Tongue (tissue), 2 donors: ENCODE results near the gene PITRM1. TPM values are rescaled to one million over a fixed set of nuclear protein-coding genes. Genes with fewer than 3 reads are reported as not detected.
"Not testable (repeated sequence)": the region's sequence is repeated elsewhere in the genome, so short reads cannot be mapped to it uniquely, and the experiment has no call there.

ENCODE experiments used
- DNase-seq: peaks from one replicate; pipeline ENCODE4 v3.0.0-alpha.2; 2015
- total RNA-seq: library from RNA; depleted of rRNA; stranded (reverse); fragments of >200 nt; gene quantifications from one replicate; pipeline ENCODE4 v1.2.3, GENCODE V29; 2014

The PITRM1 gene
- total RNA-seq, 1 donor from 2014 or later = 78.2 TPM

DNA sequence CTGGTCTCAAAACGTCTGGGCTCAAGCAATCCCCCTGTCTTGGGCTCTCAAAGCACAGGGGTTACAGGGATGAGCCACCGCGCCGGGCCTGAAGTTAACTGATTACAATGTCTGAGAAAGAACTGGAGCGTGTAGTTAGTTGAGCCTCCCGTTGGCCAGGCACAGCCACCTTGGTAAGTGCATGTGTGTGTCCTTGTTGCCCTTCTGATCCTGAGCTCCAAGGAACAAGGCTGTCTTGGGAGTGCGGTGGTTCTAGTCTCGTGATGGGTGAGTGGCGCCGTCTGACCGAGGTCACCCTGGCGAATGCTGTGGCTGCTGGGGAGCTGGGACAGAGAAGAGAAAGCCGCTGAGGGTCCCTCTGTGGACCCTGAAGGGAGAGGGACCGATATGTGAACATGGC is 50.5 kb downstream of the PITRM1 start:
- no peak for DNase-seq

DNA sequence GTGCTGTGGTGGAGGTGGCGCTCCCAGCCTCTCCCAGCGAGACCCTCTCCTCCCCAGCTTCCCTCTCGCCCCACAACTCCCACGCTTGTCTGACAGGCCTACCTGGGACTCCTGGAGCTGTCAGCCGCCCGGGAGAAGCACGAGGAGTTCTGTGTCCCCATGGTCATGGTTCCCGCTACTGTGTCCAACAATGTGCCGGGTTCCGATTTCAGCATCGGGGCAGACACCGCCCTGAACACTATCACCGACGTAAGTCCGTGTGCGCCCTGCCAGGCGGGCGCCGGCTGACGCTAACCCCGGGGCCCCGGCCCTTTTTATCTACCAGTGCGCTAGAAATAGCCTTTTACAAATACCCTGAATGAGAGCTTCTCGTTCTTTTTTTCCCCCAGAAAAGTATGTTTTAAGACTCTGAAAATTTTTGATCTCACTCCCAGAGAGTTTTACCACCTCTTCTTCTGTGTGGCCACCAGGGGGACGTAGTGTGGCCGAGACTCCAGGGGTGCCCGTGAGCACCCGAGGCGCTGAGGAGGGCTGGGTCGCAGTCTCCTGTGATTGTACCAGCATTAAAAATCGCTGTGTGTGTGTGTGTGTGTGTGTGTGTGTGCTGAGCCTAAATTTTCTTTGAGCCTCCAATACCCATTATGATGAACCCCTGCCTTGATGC is 52.7 kb downstream of the PITRM1 start:
- no peak for DNase-seq

DNA sequence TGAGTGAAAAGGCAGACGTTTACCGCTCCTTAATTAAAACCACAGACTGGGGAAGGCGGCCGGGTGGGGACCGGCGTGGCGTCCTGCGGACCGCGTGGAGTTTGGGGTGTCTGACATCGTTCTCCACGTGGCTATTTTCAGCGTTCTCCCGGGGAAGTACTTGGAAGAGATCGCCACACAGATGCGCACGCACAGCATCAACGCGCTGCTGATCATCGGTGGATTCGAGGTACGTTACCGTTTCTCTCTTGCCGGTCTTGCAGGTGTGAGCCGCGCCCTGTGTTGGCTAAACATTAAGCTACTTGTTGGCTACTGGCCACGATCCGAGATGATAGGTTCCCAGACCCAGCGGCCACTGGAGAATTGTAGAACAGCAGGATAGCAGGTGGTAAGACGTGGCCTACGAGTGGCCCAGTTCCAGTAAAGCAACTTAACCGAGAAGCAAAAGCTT is 53.9 kb downstream of the PITRM1 start:
- DNase-seq = no peak

DNA sequence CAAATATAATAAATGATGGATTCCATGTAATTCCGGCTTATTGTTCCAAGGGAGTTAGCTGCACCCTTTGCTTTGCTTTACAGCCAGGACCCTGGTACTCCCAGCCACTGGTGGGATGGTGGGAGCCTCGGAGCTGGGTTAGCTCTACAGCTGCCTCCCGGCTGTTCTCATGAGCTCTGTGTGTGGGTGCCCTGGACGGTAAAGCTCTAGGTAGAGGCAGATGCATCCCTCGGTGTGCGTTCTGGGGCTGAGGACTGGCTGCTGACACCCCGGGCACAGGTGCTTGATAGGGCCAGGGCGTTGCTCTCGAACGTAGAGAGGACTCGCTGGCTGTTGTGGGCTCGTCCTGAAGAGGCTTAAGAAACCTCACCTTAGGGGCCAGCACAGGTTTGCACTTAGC is 55.1 kb downstream of the PITRM1 start:
- DNase-seq = no peak

DNA sequence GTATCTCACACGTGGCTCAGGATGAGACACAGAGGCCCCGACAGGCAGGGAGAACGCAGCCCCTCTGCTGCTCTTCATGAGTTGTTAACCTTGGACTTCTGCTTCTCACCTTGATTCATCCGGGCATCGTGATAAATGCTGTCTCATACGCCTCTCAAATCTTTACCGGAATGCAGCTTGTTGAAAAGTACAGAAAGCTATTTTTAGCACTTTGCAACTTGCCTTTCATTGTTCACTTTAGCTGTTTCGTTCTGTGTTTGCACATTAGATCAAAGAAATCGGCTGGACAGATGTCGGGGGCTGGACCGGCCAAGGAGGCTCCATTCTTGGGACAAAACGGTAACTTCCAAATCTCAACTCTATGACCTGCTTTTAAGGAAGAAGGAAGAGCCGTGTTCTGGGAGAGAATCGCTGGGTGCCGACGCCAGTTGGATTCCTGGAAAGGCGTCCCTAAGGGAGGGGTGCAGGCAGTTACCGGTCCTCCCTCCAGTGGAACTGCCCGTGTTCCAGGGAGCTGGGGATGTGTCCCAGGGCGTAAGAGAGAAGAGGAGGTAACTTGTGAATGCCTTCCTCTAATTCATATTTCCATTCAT is 56.0 kb downstream of the PITRM1 start:
- DNase-seq = no peak

DNA sequence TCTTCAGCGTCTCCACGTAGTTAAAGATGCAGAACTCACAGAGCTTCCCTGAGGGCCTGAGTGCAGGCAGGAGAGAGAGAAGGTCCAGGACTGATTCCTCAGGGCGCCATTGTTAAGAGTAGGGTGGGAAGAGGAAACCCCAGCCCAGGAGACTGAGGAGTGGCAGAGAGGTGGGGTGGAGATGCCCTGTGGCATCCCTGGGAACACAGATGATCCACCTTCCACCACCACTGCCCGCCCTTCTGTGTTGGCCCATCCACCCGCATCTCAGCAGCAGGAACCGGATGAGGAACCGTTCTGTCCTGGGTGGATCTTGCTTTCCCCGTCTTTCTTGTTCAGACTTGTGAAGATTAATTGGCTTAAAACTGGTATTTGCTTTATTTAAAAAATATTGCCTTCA is 56.9 kb downstream of the PITRM1 start:
- DNase-seq = no peak

DNA sequence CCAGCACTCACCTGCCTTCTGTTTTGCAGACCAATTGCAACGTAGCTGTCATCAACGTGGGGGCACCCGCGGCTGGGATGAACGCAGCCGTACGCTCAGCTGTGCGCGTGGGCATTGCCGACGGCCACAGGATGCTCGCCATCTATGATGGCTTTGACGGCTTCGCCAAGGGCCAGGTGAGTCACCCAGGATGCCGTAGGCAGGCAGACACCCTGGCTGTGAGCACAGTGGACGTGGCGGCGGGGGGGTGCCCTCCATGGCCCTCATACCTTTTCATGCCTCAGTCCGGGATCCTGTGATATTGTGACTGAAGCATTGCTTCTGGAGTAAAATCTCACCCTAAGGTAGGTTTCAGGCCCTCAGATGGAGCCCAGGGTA is 59.2 kb downstream of the PITRM1 start:
- DNase-seq = no peak

DNA sequence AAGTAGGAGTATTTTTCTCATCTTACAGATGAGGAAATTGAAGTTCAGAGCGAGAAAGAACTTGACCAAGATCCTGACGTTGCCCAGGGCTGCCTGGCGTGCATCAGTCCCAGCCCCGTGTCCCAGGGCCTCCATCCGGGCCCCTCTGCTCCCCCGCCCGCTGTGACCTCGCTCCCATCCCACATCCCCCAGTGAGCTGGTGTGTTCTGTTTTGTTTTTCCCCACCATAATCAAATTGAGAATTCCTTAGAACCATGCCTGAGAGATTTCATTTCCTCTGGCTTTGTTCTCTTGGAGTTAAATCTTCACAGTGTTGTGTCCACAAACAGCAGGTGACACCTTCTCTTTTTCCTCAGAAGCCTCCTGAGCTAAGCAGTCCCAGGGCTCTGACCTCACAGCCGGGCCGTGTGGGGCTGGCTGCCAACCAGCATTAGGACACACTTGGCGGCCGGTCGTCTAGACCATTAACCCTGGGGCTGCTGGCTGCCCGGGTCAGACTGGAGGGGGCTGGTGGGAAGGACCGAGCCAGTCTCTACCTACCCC is 60.9 kb downstream of the PITRM1 start:
- peak; percentile 22 for DNase-seq

DNA sequence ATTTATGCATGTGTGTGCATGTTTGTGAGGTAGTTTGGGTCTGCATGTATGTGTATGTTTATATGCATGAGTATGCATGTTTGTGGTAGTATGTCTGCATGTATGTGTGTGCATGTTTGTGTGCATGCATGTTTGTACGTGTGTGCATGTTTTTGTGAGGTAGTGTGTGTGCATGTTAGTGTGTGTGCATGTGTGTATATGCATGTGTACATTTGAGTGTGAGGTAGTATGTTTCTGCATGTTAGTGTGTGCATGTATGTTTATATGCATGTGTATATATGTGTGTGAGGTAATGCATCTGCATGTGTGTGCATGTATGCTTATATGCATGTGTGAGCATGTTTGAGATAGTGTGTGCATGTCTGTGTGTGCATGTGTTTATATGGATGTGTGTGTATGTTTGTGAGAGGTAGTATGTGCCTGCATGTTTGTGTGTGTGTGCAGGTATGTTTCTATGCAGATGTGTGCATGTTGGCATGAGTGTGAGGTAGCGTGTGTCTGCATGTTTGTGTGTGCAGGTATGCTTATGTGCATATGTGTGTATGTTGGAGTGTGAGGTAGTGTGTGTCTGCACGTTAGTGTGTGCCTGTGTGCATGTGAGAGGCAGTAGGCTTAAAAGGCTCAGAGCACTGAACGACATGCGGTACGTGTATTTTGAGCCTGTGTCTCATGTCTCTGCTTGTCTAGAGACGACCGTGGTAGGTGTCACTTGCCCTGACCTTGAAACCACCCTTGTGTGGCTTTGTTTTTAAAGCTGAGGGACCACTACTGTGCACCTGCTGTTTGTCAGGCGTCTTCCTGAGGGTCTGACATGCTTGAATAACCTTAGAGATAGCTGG is 61.6 kb downstream of the PITRM1 start:
- DNase-seq = no peak

DNA sequence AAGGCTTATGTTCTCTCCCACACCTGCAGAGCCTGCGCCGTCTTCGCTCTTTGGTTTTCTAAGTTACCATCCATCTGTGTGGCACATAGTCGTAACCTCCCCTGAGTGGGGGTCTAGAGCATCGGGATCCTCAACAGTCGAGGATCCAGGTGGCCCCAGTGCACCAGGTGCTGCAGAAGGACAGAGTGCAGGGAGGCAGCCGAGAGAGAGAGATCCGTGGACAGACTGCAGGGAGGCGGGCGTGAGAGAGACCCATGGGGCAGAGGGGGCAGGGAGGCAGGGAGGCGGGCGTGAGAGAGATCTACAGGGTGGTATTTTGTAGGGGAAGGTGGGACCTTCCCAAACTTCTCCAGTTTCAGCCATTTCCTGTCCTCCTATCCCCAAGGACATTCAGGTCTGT is 62.9 kb downstream of the PITRM1 start:
- DNase-seq = no peak

DNA sequence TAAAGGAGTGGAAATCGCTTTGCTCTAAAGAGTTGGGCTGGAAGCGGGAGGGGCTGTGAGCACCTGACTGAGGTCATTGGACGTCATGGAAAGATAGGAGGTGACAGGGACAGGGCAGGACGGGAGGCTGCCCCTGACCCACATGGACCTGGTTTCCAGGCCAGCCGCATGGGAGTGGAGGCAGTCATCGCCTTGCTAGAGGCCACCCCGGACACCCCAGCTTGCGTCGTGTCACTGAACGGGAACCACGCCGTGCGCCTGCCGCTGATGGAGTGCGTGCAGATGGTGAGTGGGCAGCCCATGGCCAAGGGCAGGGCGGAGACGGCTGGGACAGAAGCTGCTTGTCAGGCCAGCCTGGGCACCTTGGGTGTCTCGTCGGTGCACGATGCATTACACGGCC is 63.4 kb downstream of the PITRM1 start:
- no peak for DNase-seq

DNA sequence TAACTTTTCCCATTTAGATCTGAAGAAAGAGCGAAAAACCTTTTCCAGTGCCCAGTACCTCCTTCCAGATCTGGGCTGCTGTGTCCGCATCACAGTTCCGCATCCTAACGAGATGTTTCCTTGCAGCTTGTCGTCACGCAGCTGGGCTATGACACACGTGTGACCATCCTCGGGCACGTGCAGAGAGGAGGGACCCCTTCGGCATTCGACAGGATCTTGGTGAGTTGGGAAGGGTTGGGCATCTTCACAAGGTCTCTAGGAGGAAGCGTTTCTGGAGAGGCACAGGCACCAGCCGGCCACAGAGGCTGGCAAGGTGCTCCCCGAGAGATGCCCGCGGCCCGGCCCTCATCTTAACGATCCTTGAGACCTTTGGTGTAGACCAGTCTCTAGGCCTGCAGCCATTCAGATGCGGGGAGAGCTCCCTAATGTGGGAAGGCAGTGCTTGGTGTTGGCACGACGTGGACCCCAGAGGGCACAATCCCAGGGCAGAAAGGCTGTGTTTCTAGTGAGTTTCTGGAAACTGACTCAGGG is 63.9 kb downstream of the PITRM1 start:
- DNase-seq = no peak

DNA sequence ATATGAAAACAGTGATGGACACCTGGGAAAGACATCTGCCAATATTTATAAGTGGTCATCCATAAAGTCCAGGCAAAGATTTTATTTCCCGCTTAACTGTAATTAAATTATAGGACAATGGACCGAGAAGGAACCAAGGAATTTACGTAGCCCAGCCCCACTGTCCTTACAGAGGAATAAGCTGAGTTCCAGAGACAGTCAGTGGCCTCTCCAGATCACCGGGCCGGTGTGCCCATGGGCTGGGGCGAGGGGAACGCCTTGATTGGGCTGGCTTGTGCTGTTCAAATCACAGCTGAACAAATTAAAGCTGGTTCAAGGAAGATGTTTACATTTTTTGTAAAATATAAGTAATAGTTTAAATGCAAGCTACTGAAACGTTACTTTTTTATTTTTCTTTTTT is 64.5 kb downstream of the PITRM1 start:
- no peak for DNase-seq

DNA sequence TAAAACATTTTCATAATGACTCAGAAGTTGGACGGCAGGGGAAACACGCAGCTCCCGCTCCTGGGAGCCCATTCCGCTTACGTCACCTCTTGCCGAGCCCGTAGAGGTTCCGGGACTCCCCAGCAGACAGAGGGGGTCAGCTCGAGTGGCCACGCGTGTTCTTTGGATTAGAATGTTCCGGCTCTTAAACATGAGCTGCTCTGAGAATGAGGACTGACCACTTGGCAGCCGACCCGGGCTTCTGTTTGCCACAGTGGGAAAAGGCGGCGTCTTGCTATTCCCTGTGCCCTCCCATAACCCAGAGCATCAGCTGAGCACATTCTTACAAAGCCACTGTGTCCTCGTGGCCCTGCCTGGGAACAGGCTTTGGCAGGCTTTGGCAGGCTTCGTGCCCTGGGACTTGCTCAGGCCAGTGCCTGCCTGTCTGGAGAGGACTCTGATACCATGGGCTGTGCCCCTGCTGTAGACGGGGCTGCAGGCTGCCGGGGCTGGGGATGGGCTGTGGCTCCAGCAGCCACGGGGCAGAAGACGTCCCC is 65.1 kb downstream of the PITRM1 start:
- DNase-seq = peak; percentile 83

DNA sequence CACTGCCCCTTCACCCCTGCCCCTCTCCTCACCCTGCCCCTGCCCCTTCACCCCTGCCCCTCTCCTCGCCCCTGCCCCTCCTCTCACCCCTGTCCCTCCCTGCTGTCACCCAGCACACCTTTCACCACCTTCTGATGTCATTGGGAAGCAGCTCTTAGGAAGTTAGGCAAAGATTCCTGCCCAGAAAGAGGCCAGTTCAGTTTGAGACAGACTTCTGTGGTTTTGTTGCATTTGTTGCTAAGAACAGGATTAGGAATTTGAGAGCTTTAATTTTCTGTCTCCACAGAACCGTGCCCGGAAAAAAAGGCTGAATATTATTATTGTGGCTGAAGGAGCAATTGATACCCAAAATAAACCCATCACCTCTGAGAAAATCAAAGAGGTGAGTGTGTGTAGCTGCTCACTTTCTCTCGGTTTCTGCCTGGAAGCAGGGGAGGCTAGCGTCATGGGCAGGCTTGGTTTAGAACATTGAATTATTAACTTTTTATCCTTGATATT is 65.6 kb downstream of the PITRM1 start:
- DNase-seq = peak; percentile 65

DNA sequence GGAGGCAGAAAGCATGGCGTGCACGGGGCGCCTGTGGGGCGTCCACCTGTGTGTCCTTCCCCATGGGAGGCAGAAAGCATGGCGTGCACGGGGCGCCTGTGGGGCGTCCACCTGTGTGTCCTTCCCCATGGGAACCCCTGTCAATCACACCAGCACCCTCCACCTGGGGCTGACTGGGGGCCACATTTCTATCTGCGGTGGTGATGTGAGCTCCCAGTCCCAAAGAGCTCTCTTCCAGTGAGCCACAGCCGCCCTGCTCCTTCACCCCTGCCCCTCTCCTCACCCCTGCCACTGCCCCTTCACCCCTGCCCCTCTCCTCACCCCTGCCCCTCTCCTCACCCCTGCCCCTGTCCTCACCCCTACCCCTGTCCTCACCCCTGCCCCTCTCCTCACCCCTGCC is 66.3 kb downstream of the PITRM1 start:
- DNase-seq = not testable (repeated sequence)

DNA sequence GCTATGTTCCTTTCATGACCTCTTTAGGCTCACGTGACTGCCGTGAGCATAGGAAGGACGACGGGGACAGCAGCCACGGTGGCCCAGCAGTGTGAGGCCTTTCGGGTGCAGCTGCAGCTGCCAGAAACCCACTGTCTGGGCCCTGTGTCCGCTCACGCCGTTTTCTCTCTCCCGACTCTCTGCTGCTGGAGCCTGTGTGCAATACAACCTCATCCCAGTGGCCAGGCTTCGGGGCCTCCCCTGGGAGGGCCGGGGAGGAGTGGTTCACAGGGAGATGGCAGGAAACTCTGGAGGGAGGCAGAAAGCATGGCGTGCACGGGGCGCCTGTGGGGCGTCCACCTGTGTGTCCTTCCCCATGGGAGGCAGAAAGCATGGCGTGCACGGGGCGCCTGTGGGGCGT is 66.7 kb downstream of the PITRM1 start:
- DNase-seq = no peak

DNA sequence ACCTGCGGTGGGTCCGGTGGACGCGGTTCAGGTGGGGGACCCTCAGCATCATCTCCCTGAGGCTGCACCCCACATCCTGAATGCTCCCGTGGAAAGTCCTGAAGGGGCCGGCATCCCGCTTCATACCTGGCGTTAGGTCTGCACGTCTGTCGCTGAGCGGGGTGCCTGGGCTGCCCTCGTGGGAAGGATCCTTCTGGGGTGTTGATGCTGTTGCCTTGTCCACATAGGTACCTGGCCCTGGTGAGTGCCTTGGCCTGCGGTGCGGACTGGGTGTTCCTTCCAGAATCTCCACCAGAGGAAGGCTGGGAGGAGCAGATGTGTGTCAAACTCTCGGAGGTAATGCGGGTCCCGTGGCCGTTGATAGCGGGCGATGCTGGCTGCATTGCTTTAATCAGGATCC is 67.4 kb downstream of the PITRM1 start:
- no peak for DNase-seq

DNA sequence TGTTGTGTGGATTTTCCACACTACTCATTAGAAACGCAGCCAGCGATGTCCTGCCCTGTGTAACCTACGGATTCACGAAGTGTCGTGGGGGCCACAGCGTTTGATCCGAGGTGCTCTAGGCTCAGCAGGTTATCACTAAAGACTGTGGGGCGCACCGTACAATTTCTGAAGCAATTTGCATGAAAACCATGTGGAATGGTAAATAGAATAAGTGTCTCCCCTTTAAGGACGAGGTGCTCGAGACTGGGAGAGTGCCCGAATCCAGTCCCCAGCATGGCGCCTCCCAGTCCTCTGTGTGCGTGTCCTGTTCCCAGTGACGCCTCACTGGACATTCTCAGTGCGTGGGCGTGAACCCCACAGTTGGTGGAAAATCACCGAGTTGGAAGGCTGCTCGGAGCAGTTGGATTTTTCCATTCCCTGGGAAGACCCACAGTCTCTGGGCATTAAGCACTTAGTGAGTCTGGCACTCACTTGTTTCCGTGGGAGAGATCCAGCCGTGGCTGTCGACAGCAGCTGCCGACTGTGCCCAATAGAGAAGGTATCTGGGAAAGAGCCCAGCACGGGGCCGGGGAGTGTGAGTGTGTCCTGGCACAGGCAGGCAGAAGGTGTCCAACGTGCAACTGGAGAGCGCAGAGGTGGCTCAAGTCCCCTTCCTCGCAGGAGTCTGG is 68.2 kb downstream of the PITRM1 start:
- peak; percentile 24 for DNase-seq

DNA sequence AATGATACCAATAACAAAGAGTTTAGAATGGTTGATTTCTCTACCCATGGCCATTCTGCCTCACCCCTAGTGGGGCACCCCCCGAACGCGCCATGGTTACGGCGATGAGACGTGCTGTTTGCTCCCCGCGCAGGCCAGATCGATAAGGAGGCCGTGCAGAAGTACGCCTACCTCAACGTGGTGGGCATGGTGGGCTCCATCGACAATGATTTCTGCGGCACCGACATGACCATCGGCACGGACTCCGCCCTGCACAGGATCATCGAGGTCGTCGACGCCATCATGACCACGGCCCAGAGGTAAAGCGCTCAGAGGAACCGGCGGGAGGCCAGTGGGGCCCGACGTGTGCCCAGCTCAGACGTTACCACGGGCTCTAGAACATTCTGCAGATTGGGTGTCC is 68.9 kb downstream of the PITRM1 start:
- no peak for DNase-seq

DNA sequence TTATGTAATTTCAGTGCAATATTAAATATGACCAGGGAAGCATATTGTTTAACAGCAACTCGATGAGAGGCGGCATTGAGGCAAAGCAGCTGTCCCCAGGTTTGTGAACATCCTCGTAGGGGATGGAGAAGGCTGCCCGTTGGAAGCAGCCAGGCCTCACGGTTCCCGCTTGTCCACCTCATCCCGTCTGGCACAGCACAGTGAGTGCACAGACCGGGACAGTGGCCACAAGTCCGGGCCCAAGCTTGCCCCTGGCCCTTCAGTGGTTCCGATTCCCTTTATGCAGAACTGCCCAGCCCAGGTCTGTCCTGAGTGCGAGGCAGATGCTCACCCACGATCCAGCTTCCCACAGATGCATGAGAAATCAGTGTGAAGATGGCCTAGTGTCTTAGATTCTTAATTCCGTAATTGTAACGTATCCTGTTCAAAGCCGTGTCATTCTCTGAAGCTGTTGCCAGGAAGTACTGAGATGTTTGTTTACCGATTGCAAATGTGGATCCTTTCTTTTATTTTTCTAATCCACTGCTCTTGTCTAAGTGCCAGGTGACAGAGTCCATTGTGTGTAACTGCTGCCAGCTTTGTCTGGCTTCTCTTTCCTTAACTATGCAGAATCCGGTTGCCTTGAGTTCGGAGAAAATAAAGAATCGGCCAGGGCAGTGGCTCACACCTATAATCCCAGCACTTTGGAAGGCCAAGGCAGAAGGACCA is 69.7 kb downstream of the PITRM1 start:
- DNase-seq = peak; percentile 70
